Kidney (tissue), 14 donors: Measurements from ENCODE around the gene CFAP43. TPM values are rescaled to one million over a fixed set of nuclear protein-coding genes. Genes with fewer than 3 reads are reported as not detected.
A peak's percentile ranks its signal among the peaks of the same experiment; 100 is the strongest.

Source experiments
- DNase-seq, 5 donors: peaks; one replicate each; pipeline ENCODE4 v3.0.0-alpha.2; 2013 to 2020
- FAIRE-seq: peaks from 2 replicates; lab custom pipeline; 2012; peaks lifted over from hg19 to GRCh38; lab: Jason Lieb, UNC
- H3K27ac ChIP-seq, 2 donors: one replicate each; pipeline ENCODE4 v1.7.0; 2013; ENCODE audit warnings: low read depth in 2 of 2, low read length in 2 of 2, inconsistent platforms in 1 of 2
- H3K27me3 ChIP-seq: one replicate; pipeline ENCODE4 v1.7.1; 2013; ENCODE audit warnings: low read length, inconsistent platforms; ENCODE audit not compliant: control insufficient read depth, insufficient read depth
- H3K36me3 ChIP-seq, 3 donors: one replicate each; pipeline versions ENCODE4 v1.7.0 to v1.7.1; 2013; ENCODE audit warnings: low read length in 3 of 3, control low read depth in 1 of 3, inconsistent platforms in 1 of 3; ENCODE audit not compliant: insufficient read depth in 3 of 3, control insufficient read depth in 2 of 3
- H3K4me1 ChIP-seq, 3 donors: one replicate each; pipeline versions ENCODE4 v1.7.0 to v1.7.1; 2013; ENCODE audit warnings: low read length in 3 of 3, inconsistent platforms in 1 of 3, low read depth in 1 of 3; ENCODE audit not compliant: control insufficient read depth in 2 of 3, insufficient read depth in 2 of 3
- H3K4me3 ChIP-seq, 3 donors: one replicate each; pipeline versions ENCODE4 v1.7.0 to v1.8.1; 2013; ENCODE audit warnings: low read length in 3 of 3, control low read depth in 1 of 3, inconsistent platforms in 1 of 3
- H3K9ac ChIP-seq, 3 donors: one replicate each; pipeline versions ENCODE4 v1.7.0 to v1.7.1; 2013; ENCODE audit warnings: low read length in 3 of 3, control low read depth in 1 of 3, inconsistent platforms in 1 of 3
- H3K9me3 ChIP-seq, 3 donors: one replicate each; pipeline versions ENCODE4 v1.7.0 to v1.7.1; 2013; ENCODE audit warnings: low read length in 3 of 3, control low read depth in 1 of 3, inconsistent platforms in 1 of 3; ENCODE audit not compliant: control insufficient read depth in 2 of 3, insufficient read depth in 1 of 3
- CTCF ChIP-seq: IDR thresholded peaks from 3 replicates; pipeline ENCODE4 v1.5.1; 2012; ENCODE audit warnings: mild to moderate bottlenecking, moderate library complexity, borderline replicate concordance; ENCODE audit not compliant: insufficient read depth; ENCODE audit errors: extremely low read depth
- intact Hi-C: fragments of 100-400 bp; cut with DNase I; formaldehyde crosslinking; loops from one replicate; pipeline ENCODE4 v1.11.1; 2022
- polyA plus RNA-seq: library from polyadenylated mRNA; stranded (reverse); fragments of 350-450 nt; fragmentation: Illumina TruSeq; extraction: RNeasy Lipid Tissue Mini Kit (QIAGEN cat#74804); gene quantifications from one replicate; pipeline ENCODE4 v1.2.3, GENCODE V29; 2014; ENCODE audit warnings: low read depth, low replicate concordance; ENCODE audit not compliant: insufficient read depth
- total RNA-seq: library from RNA; stranded (reverse); fragmentation: NEBNext Ultra II Directional; extraction: Animal tissue kit (Norgen Biotek cat#: 25700); gene quantifications from one replicate; pipeline ENCODE4 v1.2.1, GENCODE V29; 2021
- donor health status: control.
- donor health status: control.
- donor health status: control.
- donor health status: control.
- donor health status: control.
- donor health status: DM: yes; HTN: yes; CAD: no.
- donor health status: Normal renal cell carcinoma (clear cell type).

CFAP43 gene
- total and polyA plus RNA-seq, 2 donors from 2014 or later = 3.1 to 7.2 TPM

- H3K9me3 ChIP-seq = no peaks in the 10 kb centered on the region
Measured at GRCh38 chr10:104259999-104260774, 28.0 kb upstream of the CFAP43 start.

GRCh38 chr10:104259456-104259855, 27.3 kb upstream of the CFAP43 start:
- intact Hi-C loops = no loop called here
- FAIRE-seq (no peak), DNase-seq (no peak)
- Histone ChIP-seq H3K4me3 (peak overlapping the region in 1 of 3 donors; percentile 19), H3K4me1 (peaks cover 0 to 24% (median 17%) of the 10 kb centered on the region in 3 donors), H3K27ac (peak overlapping the region in 1 of 2 donors; percentile 73), H3K9me3 (no peaks in the 10 kb centered on the region), H3K27me3 (no peaks in the 10 kb centered on the region), H3K9ac (peak overlapping the region in 1 of 3 donors; percentile 31), H3K36me3 (peaks cover 7 to 53% (median 19%) of the 10 kb centered on the region in 3 donors)
- TF ChIP-seq CTCF = no peak

More at GRCh38 chr10:104259999-104260774, 28.0 kb upstream of the CFAP43 start:
- no peak for FAIRE-seq
- Histone ChIP-seq H3K36me3 (peaks cover 7 to 57% (median 20%) of the 10 kb centered on the region in 3 donors), H3K9ac (peak overlapping the region in 2 of 3 donors; percentile 13 to 31), H3K4me3 (peak overlapping the region in 2 of 3 donors; percentile 6 to 19), H3K27me3 (no peaks in the 10 kb centered on the region), H3K4me1 (peaks cover 0 to 24% (median 17%) of the 10 kb centered on the region in 3 donors), H3K27ac (peak overlapping the region; percentile 59 to 73)
- TF ChIP-seq CTCF = no peak
- intact Hi-C loops = no loop called here
- DNase-seq = no peak

GRCh38 chr10:104258209-104258608, 26.0 kb upstream of the CFAP43 start:
- Histone ChIP-seq H3K36me3 (peaks cover 7 to 48% (median 17%) of the 10 kb centered on the region in 3 donors), H3K9me3 (no peaks in the 10 kb centered on the region), H3K4me3 (no peak overlapping the region), H3K27ac (peak overlapping the region in 1 of 2 donors; percentile 45), H3K9ac (no peak overlapping the region), H3K4me1 (peaks cover 0 to 24% (median 22%) of the 10 kb centered on the region in 3 donors), H3K27me3 (no peaks in the 10 kb centered on the region)
- FAIRE-seq = no peak
- no peak for TF ChIP-seq CTCF
- DNase-seq = no peak
- intact Hi-C loops = no loop called here
